ENCODE measurements around the gene TCAIM. TPM values are rescaled to one million over a fixed set of nuclear protein-coding genes. Genes with fewer than 3 reads are reported as not detected.

TCAIM gene
- polyA plus RNA-seq, 1 experiment: 10.1 TPM

DNA sequence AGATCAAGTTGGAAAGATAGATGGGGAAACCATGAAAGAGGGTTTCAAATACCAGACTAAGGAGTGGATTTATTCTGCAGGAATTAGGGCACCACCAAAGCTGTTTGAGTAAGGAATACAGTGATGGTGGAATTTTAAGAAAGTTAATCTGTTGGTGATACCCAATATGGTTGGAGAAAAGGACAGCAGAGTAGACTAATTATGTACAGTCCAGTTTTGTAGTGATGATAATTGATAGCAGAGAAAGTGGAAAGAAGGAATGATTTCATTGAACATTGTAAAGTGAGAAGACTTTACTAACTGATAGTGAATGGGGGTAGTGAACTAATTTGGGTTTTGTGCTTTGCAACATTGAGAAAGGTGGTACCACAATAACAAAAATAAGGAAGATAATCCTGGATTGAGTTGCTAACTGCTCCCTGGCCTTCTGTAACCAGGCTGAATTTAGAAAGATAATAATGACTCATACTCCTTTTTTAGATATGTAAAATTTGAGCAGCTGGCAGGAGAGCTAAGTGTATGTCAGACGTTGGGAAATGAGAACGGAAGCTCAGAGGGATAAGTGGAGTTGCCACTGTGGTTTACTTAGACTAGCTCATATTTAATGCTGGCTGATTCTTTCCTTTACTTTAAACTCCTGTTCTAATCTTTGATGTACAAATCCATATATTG lies 16.9 kb downstream of the TCAIM start:
- no peak for DNase-seq (ENCODE audit: low read depth)
- Histone ChIP-seq H3K4me3 (ENCODE audit: low read depth, low read length) (no peak overlapping the region), H3K36me3 (ENCODE audit: control insufficient read depth, insufficient read depth, low read length) (no peaks in the 10 kb centered on the region; the same call in 1 of the 2 replicates), H3K27me3 (ENCODE audit: control insufficient read depth, insufficient read depth, low read length) (no peaks in the 10 kb centered on the region)
- CTCF ChIA-PET: no interaction called here
- TF ChIP-seq, protein P1, sequence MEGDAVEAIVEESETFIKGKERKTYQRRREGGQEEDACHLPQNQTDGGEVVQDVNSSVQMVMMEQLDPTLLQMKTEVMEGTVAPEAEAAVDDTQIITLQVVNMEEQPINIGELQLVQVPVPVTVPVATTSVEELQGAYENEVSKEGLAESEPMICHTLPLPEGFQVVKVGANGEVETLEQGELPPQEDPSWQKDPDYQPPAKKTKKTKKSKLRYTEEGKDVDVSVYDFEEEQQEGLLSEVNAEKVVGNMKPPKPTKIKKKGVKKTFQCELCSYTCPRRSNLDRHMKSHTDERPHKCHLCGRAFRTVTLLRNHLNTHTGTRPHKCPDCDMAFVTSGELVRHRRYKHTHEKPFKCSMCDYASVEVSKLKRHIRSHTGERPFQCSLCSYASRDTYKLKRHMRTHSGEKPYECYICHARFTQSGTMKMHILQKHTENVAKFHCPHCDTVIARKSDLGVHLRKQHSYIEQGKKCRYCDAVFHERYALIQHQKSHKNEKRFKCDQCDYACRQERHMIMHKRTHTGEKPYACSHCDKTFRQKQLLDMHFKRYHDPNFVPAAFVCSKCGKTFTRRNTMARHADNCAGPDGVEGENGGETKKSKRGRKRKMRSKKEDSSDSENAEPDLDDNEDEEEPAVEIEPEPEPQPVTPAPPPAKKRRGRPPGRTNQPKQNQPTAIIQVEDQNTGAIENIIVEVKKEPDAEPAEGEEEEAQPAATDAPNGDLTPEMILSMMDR (IDR thresholded peaks at IDR 0.05; ENCODE audit: insufficient read depth, low read depth, low read length): no peak
- POLR2A ChIA-PET: interaction anchor here (1.0 kb wide), 1 partner anchor 17 kb away, joined by 3 read pairs; the partner anchor contains the start of gene TCAIM

DNA sequence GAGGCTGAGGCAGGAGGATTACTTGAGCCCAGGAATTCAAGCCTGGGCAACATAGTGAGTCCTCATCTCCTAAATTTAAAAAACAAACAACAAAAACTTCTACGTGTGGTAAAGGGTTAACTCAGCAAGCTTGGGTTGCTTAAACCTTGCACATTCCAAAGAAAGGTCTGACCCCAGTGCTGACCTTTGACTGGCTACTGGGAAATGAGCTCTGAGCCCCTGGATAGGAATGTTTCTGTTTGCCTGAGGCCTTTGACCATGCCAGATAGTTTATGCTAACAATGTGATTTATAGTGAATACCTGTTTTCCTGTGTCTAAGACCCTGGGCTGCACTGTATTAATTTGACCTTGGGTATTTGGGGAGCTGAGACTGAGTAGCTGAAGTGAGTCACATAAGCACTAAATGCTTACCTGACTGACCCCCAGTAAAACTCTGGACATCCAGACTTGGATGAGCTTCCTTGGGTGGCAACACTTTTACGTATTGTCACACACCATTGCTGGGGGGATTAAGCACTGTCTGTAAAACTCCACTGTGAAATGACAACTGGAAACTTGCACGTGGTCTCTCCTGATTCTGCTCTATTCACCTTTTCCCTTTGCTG lies 20.7 kb downstream of the TCAIM start:
- DNase-seq (ENCODE audit: low read depth): no peak
- Histone ChIP-seq H3K4me3 (ENCODE audit: low read depth, low read length) (no peak overlapping the region), H3K36me3 (ENCODE audit: control insufficient read depth, insufficient read depth, low read length) (no peaks in the 10 kb centered on the region; the same call in 1 of the 2 replicates), H3K27me3 (ENCODE audit: control insufficient read depth, insufficient read depth, low read length) (no peaks in the 10 kb centered on the region)
- TF ChIP-seq, protein P1 (IDR thresholded peaks at IDR 0.05; ENCODE audit: insufficient read depth, low read depth, low read length): no peak
- ChIA-PET POLR2A (no interaction called here), CTCF (no interaction called here)

GRCh38 chr3:44363591-44363990 lies 25.0 kb downstream of the TCAIM start:
- Histone ChIP-seq H3K27me3 (ENCODE audit: control insufficient read depth, insufficient read depth, low read length) (no peaks in the 10 kb centered on the region), H3K36me3 (ENCODE audit: control insufficient read depth, insufficient read depth, low read length) (no peaks in the 10 kb centered on the region), H3K4me3 (ENCODE audit: low read depth, low read length) (no peak overlapping the region)
- TF ChIP-seq, protein P1 (IDR thresholded peaks at IDR 0.05; ENCODE audit: insufficient read depth, low read depth, low read length): no peak
- ChIA-PET POLR2A (no interaction called here), CTCF (interaction anchor here (1.0 kb wide), 1 partner anchor 12 kb away, joined by 3 read pairs; no protein-coding TSS in a partner anchor)
- DNase-seq (ENCODE audit: low read depth): no peak

DNA sequence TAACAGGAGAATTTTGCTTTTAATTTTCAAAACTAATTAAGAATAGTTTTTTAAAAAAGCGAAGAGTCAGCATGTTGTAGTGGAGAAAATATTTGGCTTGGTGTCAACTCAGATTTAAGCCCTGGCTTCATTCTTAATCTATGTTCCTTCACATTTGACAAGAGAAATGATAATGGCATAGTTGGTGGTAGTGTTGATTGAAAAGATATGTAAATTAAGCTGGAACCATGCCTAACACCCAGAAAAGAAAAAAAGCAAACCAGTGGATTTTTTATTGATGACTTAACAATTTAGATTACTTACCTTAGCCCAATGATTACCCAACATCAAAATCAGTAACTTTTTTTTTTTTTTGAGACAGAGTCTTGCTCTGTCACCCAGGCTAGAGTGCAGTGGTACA lies 27.4 kb downstream of the TCAIM start:
- TF ChIP-seq, protein P1 (IDR thresholded peaks at IDR 0.05; ENCODE audit: insufficient read depth, low read depth, low read length): no peak
- H3K4me3 ChIP-seq (ENCODE audit: low read depth, low read length): no peak overlapping the region
- ChIA-PET CTCF (interaction anchor here (0.9 kb wide), 1 partner anchor 19 kb away, joined by 4 read pairs; no protein-coding TSS in a partner anchor), POLR2A (no interaction called here)
- H3K27me3 ChIP-seq (ENCODE audit: control insufficient read depth, insufficient read depth, low read length): no peaks in the 10 kb centered on the region
- no peaks in the 10 kb centered on the region for H3K36me3 ChIP-seq (ENCODE audit: control insufficient read depth, insufficient read depth, low read length)
- DNase-seq (ENCODE audit: low read depth): no peak

DNA sequence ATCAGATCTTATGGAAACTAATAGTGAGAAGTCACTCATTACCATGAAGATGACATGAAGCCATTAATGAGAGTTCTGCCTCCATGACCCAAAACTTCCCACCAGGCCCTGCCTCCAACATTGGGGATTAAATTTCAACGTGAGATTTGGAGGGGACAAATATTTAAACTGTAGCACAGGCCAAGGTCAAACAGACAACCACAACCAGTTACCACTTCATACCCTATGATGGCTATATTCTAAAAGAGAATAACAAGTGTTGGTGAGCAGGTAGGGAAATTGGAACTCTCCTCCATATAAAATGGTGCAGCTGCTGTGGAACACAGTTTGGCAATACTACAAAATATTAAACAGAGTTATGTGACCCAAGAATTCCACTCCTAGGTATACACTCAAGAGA lies 36.9 kb downstream of the TCAIM start:
- Histone ChIP-seq H3K36me3 (ENCODE audit: control insufficient read depth, insufficient read depth, low read length) (peaks cover 2% of the 10 kb centered on the region), H3K4me3 (ENCODE audit: low read depth, low read length) (no peak overlapping the region), H3K27me3 (ENCODE audit: control insufficient read depth, insufficient read depth, low read length) (no peaks in the 10 kb centered on the region)
- TF ChIP-seq, protein P1 (IDR thresholded peaks at IDR 0.05; ENCODE audit: insufficient read depth, low read depth, low read length): no peak
- CTCF ChIA-PET: interaction anchor here (0.7 kb wide), 1 partner anchor 53 kb away, joined by 3 read pairs; no protein-coding TSS in a partner anchor
- POLR2A ChIA-PET: no interaction called here
- no peak for DNase-seq (ENCODE audit: low read depth)
